ENCODE results near the gene TRPM3.

- no peak for TF ChIP-seq EZH2 (IDR thresholded peaks at IDR 0.05; ENCODE audit: borderline replicate concordance, low read length)
- TF ChIP-seq, protein P1, sequence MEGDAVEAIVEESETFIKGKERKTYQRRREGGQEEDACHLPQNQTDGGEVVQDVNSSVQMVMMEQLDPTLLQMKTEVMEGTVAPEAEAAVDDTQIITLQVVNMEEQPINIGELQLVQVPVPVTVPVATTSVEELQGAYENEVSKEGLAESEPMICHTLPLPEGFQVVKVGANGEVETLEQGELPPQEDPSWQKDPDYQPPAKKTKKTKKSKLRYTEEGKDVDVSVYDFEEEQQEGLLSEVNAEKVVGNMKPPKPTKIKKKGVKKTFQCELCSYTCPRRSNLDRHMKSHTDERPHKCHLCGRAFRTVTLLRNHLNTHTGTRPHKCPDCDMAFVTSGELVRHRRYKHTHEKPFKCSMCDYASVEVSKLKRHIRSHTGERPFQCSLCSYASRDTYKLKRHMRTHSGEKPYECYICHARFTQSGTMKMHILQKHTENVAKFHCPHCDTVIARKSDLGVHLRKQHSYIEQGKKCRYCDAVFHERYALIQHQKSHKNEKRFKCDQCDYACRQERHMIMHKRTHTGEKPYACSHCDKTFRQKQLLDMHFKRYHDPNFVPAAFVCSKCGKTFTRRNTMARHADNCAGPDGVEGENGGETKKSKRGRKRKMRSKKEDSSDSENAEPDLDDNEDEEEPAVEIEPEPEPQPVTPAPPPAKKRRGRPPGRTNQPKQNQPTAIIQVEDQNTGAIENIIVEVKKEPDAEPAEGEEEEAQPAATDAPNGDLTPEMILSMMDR (conservative IDR thresholded peaks at IDR 0.05 in 1 of 2, IDR thresholded peaks at IDR 0.05 in 1 of 2; ENCODE audit: extremely low read depth in 1 of 2, insufficient read depth in 1 of 2, low read depth in 1 of 2, low read length in 2 of 2), result no peak
These were observed 83.9 kb downstream of the TRPM3 start for GRCh38 chr9:71037521-71037920.
